SH-SY5Y (cell line): Measurements from ENCODE around the gene PITPNC1.

Experiments
- GATA2 ChIP-seq: IDR thresholded peaks from 2 replicates; pipeline ENCODE4 v1.6.1; 2011; ENCODE audit warnings: mild to moderate bottlenecking, low read depth, low read length
- GATA3 ChIP-seq: IDR thresholded peaks from 2 replicates; pipeline ENCODE4 v1.6.1; 2011; ENCODE audit warnings: low read depth, mild to moderate bottlenecking, low read length, moderate library complexity

- TF ChIP-seq GATA2 (no peak), GATA3 (no peak)
Measured at GRCh38 chr17:67403483-67403882, 26.4 kb downstream of the PITPNC1 start.
